CD4-positive, alpha-beta T cell treated with Interleukin-6 at 100 ng/mL for 8 hours (primary cell): Measurements from ENCODE around the gene CRK.
A peak's percentile ranks its signal among the peaks of the same experiment; 100 is the strongest.
"Not testable (repeated sequence)": the region's sequence is repeated elsewhere in the genome, so short reads cannot be mapped to it uniquely, and the experiment has no call there.

ENCODE experiments used
- DNase-seq: peaks from one replicate; pipeline ENCODE4 v3.0.0-alpha.2; 2020; ENCODE audit warnings: mixed read lengths, low spot score

The CRK gene

GRCh38 chr17:1467898-1468492 lies 12.0 kb upstream of the CRK start:
- DNase-seq = no peak

DNA sequence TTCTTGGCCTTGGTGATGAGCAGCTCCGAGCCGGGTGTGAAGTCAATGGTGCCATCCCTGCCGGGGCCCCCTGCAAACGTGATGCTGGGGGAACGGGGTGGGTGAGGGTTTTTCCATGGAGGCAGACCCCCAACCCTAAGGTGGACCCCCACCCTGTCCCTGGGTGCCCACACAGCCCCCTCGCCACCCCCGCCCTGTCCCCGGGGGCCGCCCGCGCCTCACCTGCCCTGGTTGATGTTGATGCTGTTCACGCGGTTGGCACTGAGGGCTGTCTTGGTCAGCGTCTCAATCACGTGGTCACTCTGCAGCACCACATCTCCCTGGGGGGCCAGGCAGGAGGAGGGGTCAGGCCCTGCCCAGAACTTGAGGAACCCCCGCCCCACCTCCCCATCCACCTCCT lies 11.2 kb upstream of the CRK start:
- no peak for DNase-seq

DNA sequence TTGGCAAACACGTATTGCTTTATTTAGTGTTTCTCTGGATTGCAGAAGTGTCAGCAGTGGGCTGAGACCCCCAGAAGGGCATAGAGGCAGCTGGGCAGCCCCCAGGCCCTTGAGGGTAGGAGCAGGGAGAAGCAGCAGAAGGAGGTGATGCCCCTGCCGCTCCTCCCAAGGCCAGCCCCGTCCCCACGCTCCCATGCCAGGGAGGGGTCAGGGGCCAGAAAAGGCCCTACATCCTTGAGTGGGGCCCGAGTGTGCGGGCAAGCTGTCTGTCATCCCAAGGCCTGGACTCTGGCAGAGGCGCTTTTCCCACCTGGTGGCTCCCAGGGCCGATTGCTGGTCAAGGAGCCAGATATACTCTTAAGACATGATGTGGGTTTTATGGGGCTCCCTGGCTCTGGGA lies 8.2 kb upstream of the CRK start:
- DNase-seq = no peak

GRCh38 chr17:1462164-1463112 lies 6.4 kb upstream of the CRK start:
- no peak for DNase-seq

GRCh38 chr17:1461198-1461944 lies 5.3 kb upstream of the CRK start:
- no peak for DNase-seq

DNA sequence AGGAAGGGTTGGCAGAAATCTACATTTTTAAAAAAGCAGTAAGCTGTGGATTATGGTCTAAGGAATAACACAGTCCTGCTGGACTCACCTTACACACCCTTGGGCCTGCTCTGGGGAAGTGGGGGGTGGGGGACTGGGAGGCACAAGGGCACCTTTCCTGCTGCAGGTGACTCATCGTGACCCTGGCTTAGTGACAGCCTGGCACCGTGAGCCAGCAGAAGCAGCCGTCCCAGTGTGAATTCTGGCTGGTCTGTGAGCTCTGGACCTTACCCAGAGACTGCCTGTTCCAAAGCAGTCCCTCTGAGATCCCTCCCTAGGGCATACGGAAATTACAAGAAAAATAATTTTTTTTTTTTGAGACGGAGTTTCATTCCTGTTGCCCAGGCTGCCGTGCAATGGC lies 4.2 kb upstream of the CRK start:
- DNase-seq = no peak

- DNase-seq = peak; percentile 21
These were observed 688 bp downstream of the CRK start for GRCh38 chr17:1455291-1455796.

GRCh38 chr17:1454541-1454940 lies 1.5 kb downstream of the CRK start:
- no peak for DNase-seq

GRCh38 chr17:1453694-1454093 lies 2.3 kb downstream of the CRK start:
- DNase-seq = not testable (repeated sequence)

DNA sequence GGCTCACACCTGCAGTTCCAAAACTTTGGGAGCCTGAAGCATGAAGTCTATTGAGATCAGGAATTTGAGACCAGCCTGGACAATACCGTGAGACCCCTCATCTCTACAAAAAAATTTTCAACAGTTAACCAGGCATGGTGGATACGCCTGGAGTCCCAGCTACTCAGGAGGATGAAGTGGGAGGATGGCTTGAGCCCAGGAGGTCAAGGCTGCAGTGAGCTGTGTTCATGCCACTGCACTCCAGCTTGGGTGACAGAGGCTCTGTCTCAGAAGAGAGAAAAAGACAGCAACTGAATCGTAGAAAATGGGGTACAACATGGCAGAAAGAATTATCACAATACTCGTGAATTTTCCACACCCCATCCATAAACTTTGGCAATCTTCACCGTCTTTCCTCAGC lies 3.2 kb downstream of the CRK start:
- no peak for DNase-seq

DNA sequence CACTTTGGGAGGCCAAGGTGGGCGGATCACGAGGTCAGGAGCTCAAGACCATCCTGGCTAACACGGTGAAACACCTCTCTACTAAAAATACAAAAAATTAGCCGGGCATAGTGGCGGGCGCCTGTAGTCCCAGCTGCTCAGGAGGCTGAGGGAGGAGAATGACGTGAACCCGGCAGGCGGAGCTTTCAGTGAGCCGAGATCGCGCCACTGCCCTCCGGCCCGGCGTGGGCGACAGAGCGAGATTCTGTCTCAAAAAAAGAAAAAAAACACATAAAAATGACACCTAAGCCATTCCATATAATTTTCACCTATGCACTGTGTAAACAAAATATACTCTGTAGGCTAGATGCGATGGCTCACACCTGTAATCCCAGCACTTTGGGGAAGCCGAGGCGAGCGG lies 5.8 kb downstream of the CRK start:
- DNase-seq = not testable (repeated sequence)

- no peak for DNase-seq
These were observed 6.5 kb downstream of the CRK start for GRCh38 chr17:1449412-1449967.

GRCh38 chr17:1447052-1447451 lies 9.0 kb downstream of the CRK start:
- no peak for DNase-seq

- DNase-seq = no peak
These were observed 9.8 kb downstream of the CRK start for GRCh38 chr17:1446201-1446600.

DNA sequence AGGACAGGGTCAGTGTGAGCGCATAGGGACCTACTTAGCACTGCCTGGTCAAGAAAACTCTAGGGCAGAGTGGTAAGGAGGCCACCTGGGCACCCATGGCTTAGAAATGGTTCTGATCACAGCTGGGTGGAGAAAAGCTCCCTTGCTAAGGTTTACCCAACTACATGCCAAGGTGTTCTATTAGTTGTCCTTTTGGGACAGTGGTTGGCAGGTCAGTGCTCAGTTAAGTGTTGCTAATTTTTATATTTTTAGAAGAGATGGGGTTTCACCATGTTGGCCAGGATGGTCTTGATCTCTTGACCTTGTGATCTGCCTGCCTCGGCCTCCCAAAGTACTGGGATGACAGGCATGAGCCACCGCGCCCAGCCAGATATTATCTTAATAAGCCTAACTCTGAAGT lies 10.3 kb downstream of the CRK start:
- not testable (repeated sequence) for DNase-seq

- DNase-seq = not testable (repeated sequence)
These were observed 13.3 kb downstream of the CRK start for GRCh38 chr17:1442721-1443120.

- DNase-seq = no peak
These were observed 13.8 kb downstream of the CRK start for GRCh38 chr17:1442187-1442586.

DNA sequence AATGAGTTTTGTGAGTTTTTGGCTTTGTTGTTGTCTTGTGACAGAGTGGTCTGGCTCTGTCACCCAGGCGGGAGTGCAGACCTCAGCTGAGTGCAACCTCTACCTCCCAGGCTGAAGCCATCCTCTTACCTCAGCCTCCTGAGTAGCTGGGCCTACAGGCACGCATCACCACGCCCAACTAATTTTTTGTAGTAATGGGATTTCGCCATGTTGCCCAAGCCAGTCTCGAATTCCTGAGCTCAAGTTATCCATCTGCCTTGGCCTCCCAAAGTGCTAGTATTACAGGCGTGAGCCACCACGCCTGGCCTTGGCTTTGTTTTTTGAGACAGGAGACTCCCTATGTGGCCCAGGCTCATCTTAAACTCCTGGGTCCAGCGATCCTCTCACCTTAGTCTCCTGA lies 15.1 kb downstream of the CRK start:
- no peak for DNase-seq

GRCh38 chr17:1438593-1439083 lies 17.4 kb downstream of the CRK start:
- no peak for DNase-seq

- DNase-seq = no peak
These were observed 20.7 kb downstream of the CRK start for GRCh38 chr17:1435326-1435725.

GRCh38 chr17:1434150-1434549 lies 21.9 kb downstream of the CRK start:
- no peak for DNase-seq

GRCh38 chr17:1431631-1432104 lies 24.4 kb downstream of the CRK start:
- no peak for DNase-seq
